ENCODE data around the gene CD302. TPM values are rescaled to one million over a fixed set of nuclear protein-coding genes. Genes with fewer than 3 reads are reported as not detected.

CD302 gene
- total and polyA plus RNA-seq, 4 donors: 65.9 to 118 (median 96.8) TPM

DNA sequence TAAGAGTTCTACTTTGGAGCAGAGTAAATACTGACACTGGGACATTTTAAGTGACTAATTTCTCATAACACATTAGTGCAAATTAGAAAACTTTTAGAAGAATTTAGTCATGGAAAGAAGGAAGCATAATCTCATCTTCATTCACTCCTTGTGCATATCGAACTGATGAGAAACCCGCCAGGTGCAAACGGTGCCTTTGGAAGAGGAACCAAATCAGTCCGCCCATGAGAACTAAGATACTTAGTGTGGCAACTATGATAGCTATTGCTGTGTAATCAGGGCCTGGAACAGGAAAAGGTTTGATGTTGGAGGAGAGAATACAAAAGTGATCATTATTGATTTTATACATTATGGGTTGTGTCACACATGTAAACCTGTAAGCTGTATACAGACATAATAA lies 6.9 kb upstream of the CD302 start:
- Histone ChIP-seq H3K4me3 (ENCODE audit: low read depth in 1 of 3, low read length in 3 of 3) (no peak overlapping the region), H3K9ac (ENCODE audit: low read depth in 1 of 2, low read length in 2 of 2) (no peak overlapping the region), H3K9me3 (ENCODE audit: control insufficient read depth in 4 of 4, low read length in 3 of 4) (no peaks in the 10 kb centered on the region), H3K4me1 (ENCODE audit: control insufficient read depth in 4 of 4, insufficient read depth in 4 of 4, low read length in 3 of 4) (peaks cover 8 to 27% (median 11%) of the 10 kb centered on the region in 4 donors), H3K36me3 (ENCODE audit: control insufficient read depth in 4 of 4, insufficient read depth in 3 of 4, low read depth in 1 of 4, low read length in 3 of 4) (no peaks in the 10 kb centered on the region), H3K27me3 (ENCODE audit: control insufficient read depth in 4 of 4, insufficient read depth in 4 of 4, low read length in 3 of 4) (no peaks in the 10 kb centered on the region), H3K27ac (ENCODE audit: low read depth in 1 of 2, low read length in 2 of 2) (no peak overlapping the region)
- TF ChIP-seq EGR1 (IDR thresholded peaks at IDR 0.05; ENCODE audit: low read depth in 2 of 2) (no peak), ATF3 (IDR thresholded peaks at IDR 0.05) (no peak), ZBTB33 (IDR thresholded peaks at IDR 0.05) (no peak), TAF1 (conservative IDR thresholded peaks at IDR 0.05) (no peak), FOXA1 (IDR thresholded peaks at IDR 0.05) (no peak), FOXA2 (IDR thresholded peaks at IDR 0.05) (no peak), GABPA (IDR thresholded peaks at IDR 0.05 in 1 of 2, conservative IDR thresholded peaks at IDR 0.05 in 1 of 2) (no peak), RXRA (IDR thresholded peaks at IDR 0.05) (no peak), HNF4G (IDR thresholded peaks at IDR 0.05) (no peak), JUND (IDR thresholded peaks at IDR 0.05) (no peak), SP1 (IDR thresholded peaks at IDR 0.05) (no peak), NR2F2 (IDR thresholded peaks at IDR 0.05) (no peak), YY1 (IDR thresholded peaks at IDR 0.05) (no peak), HNF4A (conservative IDR thresholded peaks at IDR 0.05) (no peak)
- TF ChIP-seq, protein P1, sequence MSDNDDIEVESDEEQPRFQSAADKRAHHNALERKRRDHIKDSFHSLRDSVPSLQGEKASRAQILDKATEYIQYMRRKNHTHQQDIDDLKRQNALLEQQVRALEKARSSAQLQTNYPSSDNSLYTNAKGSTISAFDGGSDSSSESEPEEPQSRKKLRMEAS (IDR thresholded peaks at IDR 0.05): no peak
- TF ChIP-seq, protein P2, sequence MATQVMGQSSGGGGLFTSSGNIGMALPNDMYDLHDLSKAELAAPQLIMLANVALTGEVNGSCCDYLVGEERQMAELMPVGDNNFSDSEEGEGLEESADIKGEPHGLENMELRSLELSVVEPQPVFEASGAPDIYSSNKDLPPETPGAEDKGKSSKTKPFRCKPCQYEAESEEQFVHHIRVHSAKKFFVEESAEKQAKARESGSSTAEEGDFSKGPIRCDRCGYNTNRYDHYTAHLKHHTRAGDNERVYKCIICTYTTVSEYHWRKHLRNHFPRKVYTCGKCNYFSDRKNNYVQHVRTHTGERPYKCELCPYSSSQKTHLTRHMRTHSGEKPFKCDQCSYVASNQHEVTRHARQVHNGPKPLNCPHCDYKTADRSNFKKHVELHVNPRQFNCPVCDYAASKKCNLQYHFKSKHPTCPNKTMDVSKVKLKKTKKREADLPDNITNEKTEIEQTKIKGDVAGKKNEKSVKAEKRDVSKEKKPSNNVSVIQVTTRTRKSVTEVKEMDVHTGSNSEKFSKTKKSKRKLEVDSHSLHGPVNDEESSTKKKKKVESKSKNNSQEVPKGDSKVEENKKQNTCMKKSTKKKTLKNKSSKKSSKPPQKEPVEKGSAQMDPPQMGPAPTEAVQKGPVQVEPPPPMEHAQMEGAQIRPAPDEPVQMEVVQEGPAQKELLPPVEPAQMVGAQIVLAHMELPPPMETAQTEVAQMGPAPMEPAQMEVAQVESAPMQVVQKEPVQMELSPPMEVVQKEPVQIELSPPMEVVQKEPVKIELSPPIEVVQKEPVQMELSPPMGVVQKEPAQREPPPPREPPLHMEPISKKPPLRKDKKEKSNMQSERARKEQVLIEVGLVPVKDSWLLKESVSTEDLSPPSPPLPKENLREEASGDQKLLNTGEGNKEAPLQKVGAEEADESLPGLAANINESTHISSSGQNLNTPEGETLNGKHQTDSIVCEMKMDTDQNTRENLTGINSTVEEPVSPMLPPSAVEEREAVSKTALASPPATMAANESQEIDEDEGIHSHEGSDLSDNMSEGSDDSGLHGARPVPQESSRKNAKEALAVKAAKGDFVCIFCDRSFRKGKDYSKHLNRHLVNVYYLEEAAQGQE (IDR thresholded peaks at IDR 0.05): no peak
- TF ChIP-seq, protein P3, sequence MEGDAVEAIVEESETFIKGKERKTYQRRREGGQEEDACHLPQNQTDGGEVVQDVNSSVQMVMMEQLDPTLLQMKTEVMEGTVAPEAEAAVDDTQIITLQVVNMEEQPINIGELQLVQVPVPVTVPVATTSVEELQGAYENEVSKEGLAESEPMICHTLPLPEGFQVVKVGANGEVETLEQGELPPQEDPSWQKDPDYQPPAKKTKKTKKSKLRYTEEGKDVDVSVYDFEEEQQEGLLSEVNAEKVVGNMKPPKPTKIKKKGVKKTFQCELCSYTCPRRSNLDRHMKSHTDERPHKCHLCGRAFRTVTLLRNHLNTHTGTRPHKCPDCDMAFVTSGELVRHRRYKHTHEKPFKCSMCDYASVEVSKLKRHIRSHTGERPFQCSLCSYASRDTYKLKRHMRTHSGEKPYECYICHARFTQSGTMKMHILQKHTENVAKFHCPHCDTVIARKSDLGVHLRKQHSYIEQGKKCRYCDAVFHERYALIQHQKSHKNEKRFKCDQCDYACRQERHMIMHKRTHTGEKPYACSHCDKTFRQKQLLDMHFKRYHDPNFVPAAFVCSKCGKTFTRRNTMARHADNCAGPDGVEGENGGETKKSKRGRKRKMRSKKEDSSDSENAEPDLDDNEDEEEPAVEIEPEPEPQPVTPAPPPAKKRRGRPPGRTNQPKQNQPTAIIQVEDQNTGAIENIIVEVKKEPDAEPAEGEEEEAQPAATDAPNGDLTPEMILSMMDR (IDR thresholded peaks at IDR 0.05; ENCODE audit: low read depth, low read length, missing input control): no peak
- no peak for DNase-seq (ENCODE audit: low spot score)
- WGBS: 90% methylated on average over 4 of the region's 4 CpGs

Data from liver (tissue), 9 donors.